ENCODE measurements around the gene GRAMD1B. TPM values are rescaled to one million over a fixed set of nuclear protein-coding genes. Genes with fewer than 3 reads are reported as not detected.

The GRAMD1B gene
- total RNA-seq, 1 experiment from 2014 or later: 12.7 TPM

- no peak for TF ChIP-seq ZFX (IDR thresholded peaks at IDR 0.05)
Observed at GRCh38 chr11:123558536-123559315, 128.7 kb downstream of the GRAMD1B start (continued).

GRCh38 chr11:123559523-123559955 lies 129.5 kb downstream of the GRAMD1B start:
- Histone ChIP-seq H3K4me1 (ENCODE audit: control insufficient read depth in 1 of 2, insufficient read depth in 2 of 2, low read length in 2 of 2) (peaks cover 0 to 4% of the 10 kb centered on the region in 2 experiments; a peak in 2 of 4 replicates), H3K4me2 (ENCODE audit: low read length) (no peak overlapping the region), H3K9me2 (ENCODE audit: insufficient read depth) (no peaks in the 10 kb centered on the region), H3K27ac (ENCODE audit: low read depth, low read length) (no peak overlapping the region), H3K4me3 (replicated peaks in 1 of 2; ENCODE audit: low read depth in 1 of 2, low read length in 2 of 2) (no peak overlapping the region), H4K20me1 (ENCODE audit: insufficient read depth) (no peaks in the 10 kb centered on the region), H3K79me2 (ENCODE audit: insufficient read depth, low read length) (no peaks in the 10 kb centered on the region), H3K9me3 (ENCODE audit: control insufficient read depth in 1 of 2, insufficient read depth in 1 of 2, low read depth in 1 of 2, low read length in 2 of 2) (no peaks in the 10 kb centered on the region), H3K27me3 (ENCODE audit: insufficient read depth, low read length) (no peaks in the 10 kb centered on the region), H2AFZ (ENCODE audit: low read depth, low read length, poor library complexity, severe bottlenecking) (no peak overlapping the region), H3K9ac (ENCODE audit: low read length) (no peak overlapping the region), H3K36me3 (ENCODE audit: control insufficient read depth in 1 of 2, insufficient read depth in 2 of 2, low read length in 2 of 2) (no peaks in the 10 kb centered on the region)
- DNase-seq (ENCODE audit: low read depth, low spot score) (no peak), ATAC-seq (peak; percentile 33; the same call in 1 of the 2 replicates)
- ChIA-PET CTCF (no interaction called here), RAD21 (ENCODE audit: low non-redundant PET in 1 of 2, low total read pairs in 2 of 2, uncharacterized antibody in 2 of 2, unreplicated experiment in 2 of 2) (no interaction called here), POLR2A (no interaction called here)
- no TSS peak for BruUV-seq (replicated peaks)
- TF ChIP-seq ZFX (IDR thresholded peaks at IDR 0.05) (no peak), SRF (IDR thresholded peaks at IDR 0.05; ENCODE audit: low read depth) (no peak), MAX (IDR thresholded peaks at IDR 0.05) (no peak), EZH2 (IDR thresholded peaks at IDR 0.05) (no peak), ELF1 (IDR thresholded peaks at IDR 0.05; ENCODE audit: borderline replicate concordance, low read depth) (no peak), RAD21 (IDR thresholded peaks at IDR 0.05; ENCODE audit: low read depth) (no peak)
- TF ChIP-seq, protein P1, sequence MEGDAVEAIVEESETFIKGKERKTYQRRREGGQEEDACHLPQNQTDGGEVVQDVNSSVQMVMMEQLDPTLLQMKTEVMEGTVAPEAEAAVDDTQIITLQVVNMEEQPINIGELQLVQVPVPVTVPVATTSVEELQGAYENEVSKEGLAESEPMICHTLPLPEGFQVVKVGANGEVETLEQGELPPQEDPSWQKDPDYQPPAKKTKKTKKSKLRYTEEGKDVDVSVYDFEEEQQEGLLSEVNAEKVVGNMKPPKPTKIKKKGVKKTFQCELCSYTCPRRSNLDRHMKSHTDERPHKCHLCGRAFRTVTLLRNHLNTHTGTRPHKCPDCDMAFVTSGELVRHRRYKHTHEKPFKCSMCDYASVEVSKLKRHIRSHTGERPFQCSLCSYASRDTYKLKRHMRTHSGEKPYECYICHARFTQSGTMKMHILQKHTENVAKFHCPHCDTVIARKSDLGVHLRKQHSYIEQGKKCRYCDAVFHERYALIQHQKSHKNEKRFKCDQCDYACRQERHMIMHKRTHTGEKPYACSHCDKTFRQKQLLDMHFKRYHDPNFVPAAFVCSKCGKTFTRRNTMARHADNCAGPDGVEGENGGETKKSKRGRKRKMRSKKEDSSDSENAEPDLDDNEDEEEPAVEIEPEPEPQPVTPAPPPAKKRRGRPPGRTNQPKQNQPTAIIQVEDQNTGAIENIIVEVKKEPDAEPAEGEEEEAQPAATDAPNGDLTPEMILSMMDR (IDR thresholded peaks at IDR 0.05 in 2 of 3, conservative IDR thresholded peaks at IDR 0.05 in 1 of 3; ENCODE audit: borderline replicate concordance in 1 of 3, insufficient read depth in 1 of 3, low read depth in 2 of 3, low read length in 2 of 3): peak in 1 of 3 experiments; percentile 13; a peak in 1 of 6 replicates
- intact Hi-C loops (cut with micrococcal nuclease): no loop called here
